Gastrocnemius medialis (tissue), 4 donors: ENCODE data around the gene TRIM71.

Experiments used
- POLR2A ChIP-seq, 2 donors: fragments of 450-650 bp; IDR thresholded peaks; one replicate each; pipeline ENCODE4 v1.6.1; 2017; ENCODE audit warnings: antibody characterized with exemption in 2 of 2, mild to moderate bottlenecking in 2 of 2, moderate library complexity in 2 of 2
- TF ChIP-seq, protein P1 (sequence below), 5 experiments: fragments of 450-650 bp in 3 of 5; fragments of 200-600 bp in 2 of 5; sonication (generic) in 2 of 5; IDR thresholded peaks in 4 of 5; conservative IDR thresholded peaks in 1 of 5; 1 replicate in 4 of 5; 2 replicates in 1 of 5; pipeline ENCODE4 v1.5.1; 2016 to 2019; ENCODE audit warnings: antibody characterized with exemption in 5 of 5, mild to moderate bottlenecking in 3 of 5, moderate library complexity in 3 of 5

DNA sequence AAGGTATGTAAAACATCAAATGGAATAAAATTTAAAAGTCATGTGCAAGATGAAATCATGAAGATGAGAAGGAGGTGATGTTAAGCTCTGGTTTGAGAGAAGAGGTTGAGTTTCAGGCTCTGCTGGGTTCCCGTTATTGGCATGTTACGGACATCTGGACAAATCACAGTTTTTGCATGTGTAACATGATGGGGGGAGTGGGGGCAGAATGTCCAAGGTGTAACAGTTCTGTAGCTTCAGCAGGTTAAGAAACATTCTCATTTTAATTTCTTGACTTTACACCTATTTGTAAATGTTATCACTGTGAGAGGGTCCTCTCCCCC, 17.2 kb downstream of the TRIM71 start:
- TF ChIP-seq, protein P1, sequence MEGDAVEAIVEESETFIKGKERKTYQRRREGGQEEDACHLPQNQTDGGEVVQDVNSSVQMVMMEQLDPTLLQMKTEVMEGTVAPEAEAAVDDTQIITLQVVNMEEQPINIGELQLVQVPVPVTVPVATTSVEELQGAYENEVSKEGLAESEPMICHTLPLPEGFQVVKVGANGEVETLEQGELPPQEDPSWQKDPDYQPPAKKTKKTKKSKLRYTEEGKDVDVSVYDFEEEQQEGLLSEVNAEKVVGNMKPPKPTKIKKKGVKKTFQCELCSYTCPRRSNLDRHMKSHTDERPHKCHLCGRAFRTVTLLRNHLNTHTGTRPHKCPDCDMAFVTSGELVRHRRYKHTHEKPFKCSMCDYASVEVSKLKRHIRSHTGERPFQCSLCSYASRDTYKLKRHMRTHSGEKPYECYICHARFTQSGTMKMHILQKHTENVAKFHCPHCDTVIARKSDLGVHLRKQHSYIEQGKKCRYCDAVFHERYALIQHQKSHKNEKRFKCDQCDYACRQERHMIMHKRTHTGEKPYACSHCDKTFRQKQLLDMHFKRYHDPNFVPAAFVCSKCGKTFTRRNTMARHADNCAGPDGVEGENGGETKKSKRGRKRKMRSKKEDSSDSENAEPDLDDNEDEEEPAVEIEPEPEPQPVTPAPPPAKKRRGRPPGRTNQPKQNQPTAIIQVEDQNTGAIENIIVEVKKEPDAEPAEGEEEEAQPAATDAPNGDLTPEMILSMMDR (IDR thresholded peaks at IDR 0.05 in 4 of 5, conservative IDR thresholded peaks at IDR 0.05 in 1 of 5) = no peak
- no peak for TF ChIP-seq POLR2A (IDR thresholded peaks at IDR 0.05)
